Smooth muscle cell (in vitro differentiated cells): ENCODE data around the gene PDCD6IP. TPM values are rescaled to one million over a fixed set of nuclear protein-coding genes. Genes with fewer than 3 reads are reported as not detected.

Source experiments
- DNase-seq: peaks from one replicate; lab custom pipeline; 2025; ENCODE audit not compliant: unreplicated experiment; lab: John Stamatoyannopoulos, UW
- H2AFZ ChIP-seq: fragments of 200-600 bp; sonication (generic); 2 replicates; pipeline ENCODE4 v1.6.0; 2016; ENCODE audit warnings: antibody characterized with exemption, low read depth, mild to moderate bottlenecking
- H3F3A ChIP-seq: fragments of 200-600 bp; sonication (generic); 2 replicates; pipeline ENCODE4 v1.6.0; 2017; ENCODE audit warnings: antibody characterized with exemption, low read depth
- H3K27ac ChIP-seq: fragments of 200-600 bp; sonication (generic); 2 replicates; pipeline ENCODE4 v1.5.1; 2016; ENCODE audit warnings: low read depth, mild to moderate bottlenecking
- H3K27me3 ChIP-seq: fragments of 200-600 bp; sonication (generic); 2 replicates; pipeline ENCODE4 v1.6.1; 2016; ENCODE audit warnings: low read depth, mild to moderate bottlenecking
- H3K36me3 ChIP-seq: fragments of 200-600 bp; sonication (generic); 2 replicates; pipeline ENCODE4 v1.5.1; 2016; ENCODE audit warnings: low read depth
- H3K4me1 ChIP-seq: fragments of 200-600 bp; sonication (generic); 2 replicates; pipeline ENCODE4 v1.5.1; 2016; ENCODE audit warnings: low read depth
- H3K4me2 ChIP-seq: fragments of 200-600 bp; sonication (generic); 2 replicates; pipeline ENCODE4 v1.6.0; 2016; ENCODE audit warnings: mild to moderate bottlenecking
- H3K4me3 ChIP-seq: fragments of 200-600 bp; sonication (generic); 2 replicates; pipeline ENCODE4 v1.5.1; 2016; ENCODE audit warnings: mild to moderate bottlenecking
- H3K79me2 ChIP-seq: fragments of 200-600 bp; sonication (generic); 2 replicates; pipeline ENCODE4 v1.6.0; 2016; ENCODE audit warnings: low read depth, mild to moderate bottlenecking
- H3K9ac ChIP-seq: fragments of 200-600 bp; sonication (generic); 2 replicates; pipeline ENCODE4 v1.6.0; 2016; ENCODE audit warnings: low read depth
- H3K9me3 ChIP-seq: fragments of 200-600 bp; sonication (generic); replicated peaks from 2 replicates; pipeline ENCODE4 v1.5.1; 2016; ENCODE audit warnings: low read depth
- H4K20me1 ChIP-seq: fragments of 200-600 bp; sonication (generic); 2 replicates; pipeline ENCODE4 v1.6.0; 2016; ENCODE audit warnings: low read depth
- CTCF ChIP-seq: fragments of 200-600 bp; sonication (generic); IDR thresholded peaks from 2 replicates; pipeline ENCODE4 v1.5.1; 2017; ENCODE audit warnings: borderline replicate concordance, mild to moderate bottlenecking, antibody characterized with exemption; ENCODE audit not compliant: insufficient read depth, poor library complexity, severe bottlenecking
- WGBS: methylation state at CpG from one replicate; pipeline ENCODE4 v1.1.7; 2016; ENCODE audit warnings: low lambda C conversion rate; 5-methylcytosine and 5-hydroxymethylcytosine counted together
- polyA plus RNA-seq: library from polyadenylated mRNA; unstranded; fragments of >200 nt; fragmentation: Nextera tagmentation; extraction: Ambion mirVana; gene quantifications from 2 replicates; pipeline ENCODE4 v1.2.1, GENCODE V29; 2016
- total RNA-seq: library from RNA; depleted of rRNA; stranded (reverse); fragments of >200 nt; gene quantifications from 2 replicates; pipeline ENCODE4 v1.2.3, GENCODE V29; 2014

The PDCD6IP gene
- total and polyA plus RNA-seq, 2 experiments from 2014 or later, result 97.6 to 138 TPM

DNA sequence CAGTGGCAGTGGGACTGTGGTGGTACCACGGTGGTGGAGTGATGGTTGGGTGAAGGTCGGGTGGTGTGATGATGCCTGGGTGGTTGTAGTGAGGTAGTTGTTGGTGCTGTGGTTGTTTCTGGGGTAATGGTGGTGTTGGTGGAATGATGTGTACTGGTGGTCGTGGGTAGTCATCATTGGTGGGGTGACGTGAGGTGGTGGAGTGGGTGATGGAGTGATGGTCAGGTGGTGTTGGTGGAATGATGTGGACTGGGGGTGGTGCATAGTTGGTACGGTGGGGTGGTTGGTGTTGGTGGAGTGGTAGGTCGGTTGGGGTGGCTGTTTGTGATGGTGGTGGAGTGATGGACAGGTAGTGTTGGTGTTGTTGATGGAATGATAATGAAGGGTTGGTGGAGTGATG lies 87.1 kb downstream of the PDCD6IP start:
- no peaks in the 10 kb centered on the region for H4K20me1 ChIP-seq
- H3K36me3 ChIP-seq, result no peaks in the 10 kb centered on the region
- DNase-seq, result no peak
- H3K27me3 ChIP-seq, result no peaks in the 10 kb centered on the region
- no peaks in the 10 kb centered on the region for H3K79me2 ChIP-seq
- H2AFZ ChIP-seq, result no peak overlapping the region
- peaks cover 3% of the 10 kb centered on the region for H3K4me1 ChIP-seq
- H3K27ac ChIP-seq, result no peak overlapping the region
- H3K4me3 ChIP-seq, result no peak overlapping the region
- 91% methylated on average over 6 of the region's 6 CpGs for WGBS
- no peak overlapping the region for H3K9ac ChIP-seq
- no peak for TF ChIP-seq CTCF
- H3K9me3 ChIP-seq, result no peaks in the 10 kb centered on the region
- H3K4me2 ChIP-seq, result no peak overlapping the region
- no peaks in the 10 kb centered on the region for H3F3A ChIP-seq

DNA sequence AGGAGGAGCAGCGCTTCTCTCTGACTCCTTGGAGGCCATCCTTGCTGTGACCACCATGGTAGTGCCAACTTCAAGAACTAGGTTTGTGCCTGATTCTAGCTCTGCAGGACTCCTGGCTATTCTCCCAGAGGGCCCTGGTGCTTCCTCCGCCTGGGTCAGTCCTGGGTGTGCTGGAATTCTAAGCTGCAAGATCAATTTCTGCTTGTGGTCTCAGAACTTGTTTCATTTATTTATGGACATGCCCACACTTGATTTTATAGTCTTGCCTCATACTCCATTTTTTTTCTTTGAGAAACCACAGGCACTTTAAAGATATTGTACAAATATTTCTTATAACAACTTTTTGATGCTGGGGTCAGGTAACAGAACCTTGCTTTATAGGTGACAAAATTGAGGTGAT lies 87.6 kb downstream of the PDCD6IP start:
- Histone ChIP-seq H3K27me3 (no peaks in the 10 kb centered on the region), H3K9me3 (no peaks in the 10 kb centered on the region), H3K36me3 (no peaks in the 10 kb centered on the region), H4K20me1 (no peaks in the 10 kb centered on the region), H3K4me1 (peaks cover 3% of the 10 kb centered on the region), H3K4me3 (no peak overlapping the region), H2AFZ (no peak overlapping the region), H3K79me2 (no peaks in the 10 kb centered on the region), H3F3A (no peaks in the 10 kb centered on the region), H3K27ac (no peak overlapping the region), H3K9ac (no peak overlapping the region), H3K4me2 (no peak overlapping the region)
- 84% methylated on average over 2 of the region's 2 CpGs for WGBS
- no peak for TF ChIP-seq CTCF
- DNase-seq, result no peak

- WGBS, result 94% methylated on average over 1 of the region's 1 CpG
- DNase-seq, result no peak
- no peaks in the 10 kb centered on the region for H3K9me3 ChIP-seq
- no peak overlapping the region for H3K4me2 ChIP-seq
- no peaks in the 10 kb centered on the region for H3K27me3 ChIP-seq
- H3K36me3 ChIP-seq, result no peaks in the 10 kb centered on the region
- no peak overlapping the region for H3K9ac ChIP-seq
- H3K4me1 ChIP-seq, result peaks cover 3% of the 10 kb centered on the region
- no peak overlapping the region for H3K4me3 ChIP-seq
- no peak overlapping the region for H3K27ac ChIP-seq
- TF ChIP-seq CTCF, result no peak
- no peaks in the 10 kb centered on the region for H3F3A ChIP-seq
- H2AFZ ChIP-seq, result no peak overlapping the region
- H3K79me2 ChIP-seq, result no peaks in the 10 kb centered on the region
- no peaks in the 10 kb centered on the region for H4K20me1 ChIP-seq
Measured at GRCh38 chr3:33887478-33887877, 89.0 kb downstream of the PDCD6IP start.

DNA sequence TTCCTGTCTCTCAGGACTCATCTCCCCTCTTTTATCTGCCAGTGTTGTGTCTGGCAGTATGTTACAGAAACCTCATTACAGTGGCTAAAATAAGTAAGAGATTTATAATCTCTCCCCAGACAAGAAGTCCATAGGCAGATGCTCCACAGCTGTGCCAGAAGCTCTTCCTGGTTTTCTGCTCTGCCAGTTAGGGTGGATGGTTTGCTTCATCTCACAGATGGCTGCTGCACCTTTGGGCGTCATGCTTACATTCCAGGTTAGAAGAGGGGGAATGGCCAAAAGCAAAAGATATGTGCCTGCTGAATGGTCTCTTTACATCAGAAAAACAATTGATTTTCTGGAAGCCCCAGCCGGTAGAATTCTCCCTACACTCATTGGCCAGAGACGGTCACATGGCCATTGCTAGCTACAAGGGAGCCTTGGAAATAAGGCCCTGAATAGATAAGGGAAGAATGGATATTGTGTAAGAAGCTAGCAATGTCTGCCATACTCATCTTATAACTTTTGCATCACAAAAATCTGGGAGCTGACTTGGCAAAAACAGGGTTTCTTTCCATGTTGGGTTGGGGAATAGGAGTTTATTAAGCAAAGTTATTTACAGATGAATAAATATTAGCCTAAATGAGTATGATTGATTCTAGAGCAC lies 91.1 kb downstream of the PDCD6IP start:
- TF ChIP-seq CTCF, result no peak
- WGBS, result 85% methylated on average over 3 of the region's 3 CpGs

More for the DNA sequence above, 91.1 kb downstream of the PDCD6IP start:
- H3F3A ChIP-seq, result peaks cover 7% of the 10 kb centered on the region
- H3K27me3 ChIP-seq, result no peaks in the 10 kb centered on the region
- DNase-seq, result no peak
- H3K4me1 ChIP-seq, result no peaks in the 10 kb centered on the region
- H3K27ac ChIP-seq, result no peak overlapping the region
- no peaks in the 10 kb centered on the region for H4K20me1 ChIP-seq
- H3K4me2 ChIP-seq, result no peak overlapping the region
- no peaks in the 10 kb centered on the region for H3K9me3 ChIP-seq
- no peaks in the 10 kb centered on the region for H3K79me2 ChIP-seq
- H3K36me3 ChIP-seq, result no peaks in the 10 kb centered on the region
- no peak overlapping the region for H3K4me3 ChIP-seq
- H3K9ac ChIP-seq, result no peak overlapping the region
- H2AFZ ChIP-seq, result no peak overlapping the region
